Nucleus accumbens (tissue), 56 donors: Measurements from ENCODE around the gene HCN3.
A peak's percentile ranks its signal among the peaks of the same experiment; 100 is the strongest.

ENCODE experiments used
- DNase-seq, 56 donors: peaks; one replicate each; lab custom pipeline; 2025; lab: John Stamatoyannopoulos, UW

Gene HCN3

GRCh38 chr1:155253797-155254196 lies 23.5 kb upstream of the HCN3 start:
- peak in 1 of 56 donors; percentile 4 for DNase-seq

- DNase-seq: peak in 6 of 56 donors; percentile 2 to 55 (median 36)
These were observed 23.0 kb upstream of the HCN3 start for GRCh38 chr1:155254228-155254713.

- DNase-seq: peak in 27 of 56 donors; percentile 9 to 78 (median 47)
These were observed 22.5 kb upstream of the HCN3 start for GRCh38 chr1:155254714-155255242.

GRCh38 chr1:155255243-155256007 lies 21.8 kb upstream of the HCN3 start, which contains the start of gene ENTREP3:
Gene ENTREP3, minus strand, starts transcription at chr1:155255483. Its CDS starts 606 bp downstream, at chr1:155254877.
- DNase-seq: peak in 55 of 56 donors; percentile 40 to 92 (median 83)

GRCh38 chr1:155256058-155256852 lies 21.0 kb upstream of the HCN3 start:
- no peak for DNase-seq

- no peak for DNase-seq
These were observed 17.0 kb upstream of the HCN3 start for GRCh38 chr1:155260276-155260675.

- DNase-seq: peak in 1 of 56 donors; percentile 42
These were observed 15.8 kb upstream of the HCN3 start for GRCh38 chr1:155261493-155261851.

- DNase-seq: peak; percentile 79 to 99 (median 95)
These were observed 15.2 kb upstream of the HCN3 start, which contains the start of gene SCAMP3 for GRCh38 chr1:155261852-155262673. Gene SCAMP3, minus strand, starts transcription at chr1:155262360. Its CDS starts 209 bp downstream, at chr1:155262151.

GRCh38 chr1:155263067-155263466 lies 14.2 kb upstream of the HCN3 start:
- no peak for DNase-seq

- DNase-seq: no peak
These were observed 10.7 kb upstream of the HCN3 start for GRCh38 chr1:155266553-155266952.

- no peak for DNase-seq
These were observed 9.9 kb upstream of the HCN3 start for GRCh38 chr1:155267373-155267772.

- no peak for DNase-seq
These were observed 8.6 kb upstream of the HCN3 start for GRCh38 chr1:155268630-155269029.

- no peak for DNase-seq
These were observed 7.9 kb upstream of the HCN3 start for GRCh38 chr1:155269381-155269780.

- DNase-seq: peak in 5 of 56 donors; percentile 55 to 72 (median 70)
These were observed 4.6 kb upstream of the HCN3 start for GRCh38 chr1:155272466-155273342.

GRCh38 chr1:155273343-155274245 lies 3.7 kb upstream of the HCN3 start, which contains the start of gene CLK2:
Gene CLK2, minus strand, starts transcription at chr1:155273504. Its CDS starts 2,527 bp downstream, at chr1:155270977.
- peak; percentile 54 to 96 (median 88) for DNase-seq

- peak in 36 of 56 donors; percentile 9 to 67 (median 31) for DNase-seq
These were observed 832 bp downstream of the HCN3 start for GRCh38 chr1:155277902-155278688.

GRCh38 chr1:155278689-155279160 lies 1.5 kb downstream of the HCN3 start:
- peak in 4 of 56 donors; percentile 22 to 35 (median 33) for DNase-seq
